ENCODE measurements around the gene DMBT1.

The DMBT1 gene

GRCh38 chr10:122560279-122560804, at the start of gene DMBT1:
Gene DMBT1 (plus strand): TSS chr10:122560754. CDS start chr10:122560771, 17 bp downstream.
- DNase-seq, result no peak

- DNase-seq, result no peak
Observed at GRCh38 chr10:122513053-122513452, 47.5 kb upstream of the DMBT1 start.

- no peak for DNase-seq
Observed at GRCh38 chr10:122514045-122514840, 46.3 kb upstream of the DMBT1 start.

GRCh38 chr10:122515022-122515424, 45.5 kb upstream of the DMBT1 start:
- no peak for DNase-seq

GRCh38 chr10:122515588-122516231, 44.8 kb upstream of the DMBT1 start:
- peak; percentile 74 for DNase-seq

GRCh38 chr10:122516734-122517133, 43.8 kb upstream of the DMBT1 start:
- no peak for DNase-seq

GRCh38 chr10:122519144-122519543, 41.4 kb upstream of the DMBT1 start:
- no peak for DNase-seq

- DNase-seq, result no peak
Observed at GRCh38 chr10:122519873-122520272, 40.7 kb upstream of the DMBT1 start.

- no peak for DNase-seq
Observed at GRCh38 chr10:122521011-122521410, 39.5 kb upstream of the DMBT1 start.

- DNase-seq, result no peak
Observed at GRCh38 chr10:122524811-122525210, 35.7 kb upstream of the DMBT1 start.

GRCh38 chr10:122525788-122526187, 34.8 kb upstream of the DMBT1 start:
- DNase-seq, result no peak

GRCh38 chr10:122526892-122527291, 33.7 kb upstream of the DMBT1 start:
- DNase-seq, result no peak

GRCh38 chr10:122530177-122530576, 30.4 kb upstream of the DMBT1 start:
- no peak for DNase-seq

- no peak for DNase-seq
Observed at GRCh38 chr10:122531261-122531660, 29.3 kb upstream of the DMBT1 start.

- no peak for DNase-seq
Observed at GRCh38 chr10:122531939-122532338, 28.6 kb upstream of the DMBT1 start.

GRCh38 chr10:122532601-122533296, 27.8 kb upstream of the DMBT1 start:
- DNase-seq, result no peak

GRCh38 chr10:122537545-122537944, 23.0 kb upstream of the DMBT1 start:
- DNase-seq, result no peak

- DNase-seq, result no peak
Observed at GRCh38 chr10:122541541-122542002, 19.0 kb upstream of the DMBT1 start.

- no peak for DNase-seq
Observed at GRCh38 chr10:122543676-122544445, 16.7 kb upstream of the DMBT1 start.

GRCh38 chr10:122544493-122544892, 16.1 kb upstream of the DMBT1 start:
- DNase-seq, result peak; percentile 33

GRCh38 chr10:122546242-122546641, 14.3 kb upstream of the DMBT1 start:
- DNase-seq, result no peak

GRCh38 chr10:122548407-122549085, 12.0 kb upstream of the DMBT1 start:
- DNase-seq, result no peak
